Smooth muscle cell (in vitro differentiated cells): Measurements from ENCODE around the gene KIF26A. TPM values are rescaled to one million over a fixed set of nuclear protein-coding genes. Genes with fewer than 3 reads are reported as not detected.
A peak's percentile ranks its signal among the peaks of the same experiment; 100 is the strongest.

ENCODE experiments used
- DNase-seq: peaks from one replicate; lab custom pipeline; 2025; ENCODE audit not compliant: unreplicated experiment; lab: John Stamatoyannopoulos, UW
- H2AFZ ChIP-seq: fragments of 200-600 bp; sonication (generic); 2 replicates; pipeline ENCODE4 v1.6.0; 2016; ENCODE audit warnings: antibody characterized with exemption, low read depth, mild to moderate bottlenecking
- H3F3A ChIP-seq: fragments of 200-600 bp; sonication (generic); 2 replicates; pipeline ENCODE4 v1.6.0; 2017; ENCODE audit warnings: antibody characterized with exemption, low read depth
- H3K27ac ChIP-seq: fragments of 200-600 bp; sonication (generic); 2 replicates; pipeline ENCODE4 v1.5.1; 2016; ENCODE audit warnings: low read depth, mild to moderate bottlenecking
- H3K27me3 ChIP-seq: fragments of 200-600 bp; sonication (generic); 2 replicates; pipeline ENCODE4 v1.6.1; 2016; ENCODE audit warnings: low read depth, mild to moderate bottlenecking
- H3K36me3 ChIP-seq: fragments of 200-600 bp; sonication (generic); 2 replicates; pipeline ENCODE4 v1.5.1; 2016; ENCODE audit warnings: low read depth
- H3K4me1 ChIP-seq: fragments of 200-600 bp; sonication (generic); 2 replicates; pipeline ENCODE4 v1.5.1; 2016; ENCODE audit warnings: low read depth
- H3K4me2 ChIP-seq: fragments of 200-600 bp; sonication (generic); 2 replicates; pipeline ENCODE4 v1.6.0; 2016; ENCODE audit warnings: mild to moderate bottlenecking
- H3K4me3 ChIP-seq: fragments of 200-600 bp; sonication (generic); 2 replicates; pipeline ENCODE4 v1.5.1; 2016; ENCODE audit warnings: mild to moderate bottlenecking
- H3K79me2 ChIP-seq: fragments of 200-600 bp; sonication (generic); 2 replicates; pipeline ENCODE4 v1.6.0; 2016; ENCODE audit warnings: low read depth, mild to moderate bottlenecking
- H3K9ac ChIP-seq: fragments of 200-600 bp; sonication (generic); 2 replicates; pipeline ENCODE4 v1.6.0; 2016; ENCODE audit warnings: low read depth
- H3K9me3 ChIP-seq: fragments of 200-600 bp; sonication (generic); replicated peaks from 2 replicates; pipeline ENCODE4 v1.5.1; 2016; ENCODE audit warnings: low read depth
- H4K20me1 ChIP-seq: fragments of 200-600 bp; sonication (generic); 2 replicates; pipeline ENCODE4 v1.6.0; 2016; ENCODE audit warnings: low read depth
- CTCF ChIP-seq: fragments of 200-600 bp; sonication (generic); IDR thresholded peaks from 2 replicates; pipeline ENCODE4 v1.5.1; 2017; ENCODE audit warnings: borderline replicate concordance, mild to moderate bottlenecking, antibody characterized with exemption; ENCODE audit not compliant: insufficient read depth, poor library complexity, severe bottlenecking
- WGBS: methylation state at CpG from one replicate; pipeline ENCODE4 v1.1.7; 2016; ENCODE audit warnings: low lambda C conversion rate; 5-methylcytosine and 5-hydroxymethylcytosine counted together
- polyA plus RNA-seq: library from polyadenylated mRNA; unstranded; fragments of >200 nt; fragmentation: Nextera tagmentation; extraction: Ambion mirVana; gene quantifications from 2 replicates; pipeline ENCODE4 v1.2.1, GENCODE V29; 2016
- total RNA-seq: library from RNA; depleted of rRNA; stranded (reverse); fragments of >200 nt; gene quantifications from 2 replicates; pipeline ENCODE4 v1.2.3, GENCODE V29; 2014

KIF26A gene
- total and polyA plus RNA-seq, 2 experiments from 2014 or later: 4.4 to 5.9 TPM

- no peak overlapping the region for H2AFZ ChIP-seq
- H3K4me3 ChIP-seq: no peak overlapping the region
- no peak for TF ChIP-seq CTCF
- no peaks in the 10 kb centered on the region for H4K20me1 ChIP-seq
- H3K79me2 ChIP-seq: no peaks in the 10 kb centered on the region
- H3K4me1 ChIP-seq: no peaks in the 10 kb centered on the region
- H3F3A ChIP-seq: no peaks in the 10 kb centered on the region
- DNase-seq: no peak
- H3K9me3 ChIP-seq: no peaks in the 10 kb centered on the region
- H3K27ac ChIP-seq: no peak overlapping the region
- WGBS: 71% methylated on average over 19 of the region's 20 CpGs
- no peaks in the 10 kb centered on the region for H3K27me3 ChIP-seq
- no peak overlapping the region for H3K4me2 ChIP-seq
- H3K36me3 ChIP-seq: no peaks in the 10 kb centered on the region
- no peak overlapping the region for H3K9ac ChIP-seq
Observed at GRCh38 chr14:104094056-104094708, 44.2 kb upstream of the KIF26A start.

GRCh38 chr14:104094709-104095425 is 43.5 kb upstream of the KIF26A start:
- H2AFZ ChIP-seq: no peak overlapping the region
- H3K36me3 ChIP-seq: no peaks in the 10 kb centered on the region
- H3K9ac ChIP-seq: no peak overlapping the region
- no peak overlapping the region for H3K27ac ChIP-seq
- H3F3A ChIP-seq: no peaks in the 10 kb centered on the region
- H3K4me3 ChIP-seq: no peak overlapping the region
- H3K9me3 ChIP-seq: no peaks in the 10 kb centered on the region
- no peaks in the 10 kb centered on the region for H3K79me2 ChIP-seq
- H3K4me1 ChIP-seq: no peaks in the 10 kb centered on the region
- no peaks in the 10 kb centered on the region for H3K27me3 ChIP-seq
- 60% methylated on average over 34 of the region's 35 CpGs for whole genome bisulfite sequencing
- peak; percentile 36 for DNase-seq
- peak; percentile 89 for TF ChIP-seq CTCF
- no peaks in the 10 kb centered on the region for H4K20me1 ChIP-seq
- H3K4me2 ChIP-seq: no peak overlapping the region

GRCh38 chr14:104095426-104096310 is 42.7 kb upstream of the KIF26A start:
- no peak for TF ChIP-seq CTCF
- no peak for DNase-seq
- no peaks in the 10 kb centered on the region for H3K79me2 ChIP-seq
- H3F3A ChIP-seq: no peaks in the 10 kb centered on the region
- H3K9me3 ChIP-seq: no peaks in the 10 kb centered on the region
- no peak overlapping the region for H2AFZ ChIP-seq
- H3K4me1 ChIP-seq: no peaks in the 10 kb centered on the region
- H3K27ac ChIP-seq: no peak overlapping the region
- H3K36me3 ChIP-seq: no peaks in the 10 kb centered on the region
- WGBS: 93% methylated on average over 31 of the region's 31 CpGs
- H3K4me2 ChIP-seq: no peak overlapping the region
- no peaks in the 10 kb centered on the region for H4K20me1 ChIP-seq
- no peaks in the 10 kb centered on the region for H3K27me3 ChIP-seq
- no peak overlapping the region for H3K4me3 ChIP-seq
- no peak overlapping the region for H3K9ac ChIP-seq
